Activated CD8-positive, alpha-beta memory T cell treated with anti-CD3 and anti-CD28 coated beads for 48 hours (primary cell): ENCODE data around the gene GP1BB.

Experiments
- DNase-seq, 3 experiments: peaks; one replicate each; pipeline ENCODE4 v3.0.0-alpha.2; 2020; ENCODE audit warnings: low read depth in 2 of 3, low spot score in 2 of 3

The GP1BB gene

GRCh38 chr22:19765477-19766239, 42.3 kb downstream of the GP1BB start:
- no peak for DNase-seq

- DNase-seq = no peak
Measured at GRCh38 chr22:19766240-19766510, 42.8 kb downstream of the GP1BB start.

GRCh38 chr22:19766511-19767426, 43.4 kb downstream of the GP1BB start:
- peak in 2 of 3 experiments; percentile 18 to 30 for DNase-seq

GRCh38 chr22:19767427-19768341, 44.3 kb downstream of the GP1BB start:
- DNase-seq = no peak

GRCh38 chr22:19769393-19769715, 46.0 kb downstream of the GP1BB start:
- DNase-seq = no peak

- no peak for DNase-seq
Measured at GRCh38 chr22:19770349-19771220, 47.2 kb downstream of the GP1BB start.

GRCh38 chr22:19772422-19772672, 49.0 kb downstream of the GP1BB start:
- DNase-seq = no peak

GRCh38 chr22:19772673-19773469, 49.5 kb downstream of the GP1BB start:
- no peak for DNase-seq

- DNase-seq = no peak
Measured at GRCh38 chr22:19773470-19774040, 50.2 kb downstream of the GP1BB start.
